DMS53 treated with DMSO at 0.1 percent for 48 hours (cell line): Measurements from ENCODE around the gene FLCN.
"Not testable (repeated sequence)": the region's sequence is repeated elsewhere in the genome, so short reads cannot be mapped to it uniquely, and the experiment has no call there.

ENCODE experiments used
- DNase-seq: peaks from one replicate; lab custom pipeline; 2025; ENCODE audit not compliant: unreplicated experiment; lab: John Stamatoyannopoulos, UW

Gene FLCN

DNA sequence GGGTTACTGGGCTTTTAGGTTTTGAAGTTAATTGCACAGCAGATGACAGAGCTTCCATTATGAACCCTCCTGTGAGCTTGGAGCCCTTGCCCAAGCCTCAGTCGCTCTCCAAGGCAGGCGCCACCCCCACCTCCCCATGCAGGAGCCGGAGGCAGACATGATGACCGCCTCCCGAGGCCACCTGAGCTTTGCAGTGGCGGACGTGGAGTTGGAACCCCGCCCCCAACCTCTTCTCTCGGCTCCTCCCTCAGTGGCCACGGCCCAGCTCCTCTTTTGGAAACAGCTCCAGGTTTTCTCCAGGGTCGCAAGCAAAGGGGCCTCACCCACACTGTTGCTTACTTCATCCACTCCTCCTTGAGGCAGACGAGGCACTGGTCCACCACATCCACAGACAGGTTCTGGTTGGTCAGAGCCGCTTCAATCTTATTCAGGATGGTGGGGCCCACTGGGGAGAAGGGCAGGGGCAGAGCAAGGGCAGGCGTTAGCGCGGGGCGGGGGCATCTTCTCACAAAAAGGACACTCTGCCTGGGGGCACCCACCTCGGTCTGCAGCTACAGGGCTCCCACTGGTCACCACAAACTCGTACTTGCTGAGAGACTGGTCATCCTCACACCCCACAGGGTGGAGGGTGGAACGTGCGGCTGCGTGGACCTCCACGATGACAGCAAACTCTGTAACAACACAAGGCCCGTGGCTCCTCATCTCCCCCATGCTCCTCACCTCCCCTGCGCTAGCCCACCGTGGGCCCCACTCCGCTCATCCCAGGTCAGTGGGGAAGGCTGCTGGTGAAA lies 22.1 kb downstream of the FLCN start:
- no peak for DNase-seq

DNA sequence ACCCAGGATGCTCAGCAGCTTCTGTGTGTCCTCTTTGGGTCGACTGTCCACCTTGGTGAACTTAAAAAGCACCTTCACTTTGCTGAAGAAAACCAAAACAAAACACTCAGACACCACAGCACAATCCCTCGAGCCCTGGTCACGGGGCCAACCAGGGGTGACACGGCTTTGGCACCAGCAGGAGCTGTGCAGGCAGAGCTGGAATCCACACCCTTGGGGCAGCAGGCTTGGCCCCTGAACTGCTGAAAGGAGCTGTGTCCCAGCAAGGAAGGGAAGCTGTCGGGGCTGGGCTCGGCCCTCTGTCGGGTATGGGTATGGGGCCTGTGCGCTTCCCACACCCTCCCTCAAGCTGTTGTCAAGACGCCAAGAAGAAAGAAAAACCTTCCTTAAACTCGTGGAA lies 23.2 kb downstream of the FLCN start:
- DNase-seq, result no peak

GRCh38 chr17:17207998-17208397 lies 29.0 kb downstream of the FLCN start:
- no peak for DNase-seq

DNA sequence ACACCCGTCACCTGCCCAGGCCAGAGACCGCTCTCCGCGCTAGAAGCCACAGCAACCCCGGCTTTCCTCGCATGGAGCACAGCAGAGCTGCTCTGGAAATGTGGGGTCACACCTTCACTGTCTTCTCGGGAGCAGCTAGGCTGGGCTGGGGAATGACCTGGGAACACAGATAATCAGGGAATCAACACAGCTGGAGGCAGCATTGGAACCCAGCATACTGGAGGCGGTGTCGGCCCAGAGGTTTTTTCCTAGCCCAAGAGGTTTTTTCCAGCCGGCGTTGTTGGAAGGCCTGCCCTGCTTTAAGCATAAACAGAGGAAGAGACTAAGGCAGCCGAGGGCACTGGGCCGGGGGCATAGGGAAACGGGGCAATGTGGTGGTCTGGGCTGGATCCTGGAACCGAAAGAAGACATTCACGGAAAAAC lies 30.0 kb downstream of the FLCN start:
- DNase-seq, result no peak

DNA sequence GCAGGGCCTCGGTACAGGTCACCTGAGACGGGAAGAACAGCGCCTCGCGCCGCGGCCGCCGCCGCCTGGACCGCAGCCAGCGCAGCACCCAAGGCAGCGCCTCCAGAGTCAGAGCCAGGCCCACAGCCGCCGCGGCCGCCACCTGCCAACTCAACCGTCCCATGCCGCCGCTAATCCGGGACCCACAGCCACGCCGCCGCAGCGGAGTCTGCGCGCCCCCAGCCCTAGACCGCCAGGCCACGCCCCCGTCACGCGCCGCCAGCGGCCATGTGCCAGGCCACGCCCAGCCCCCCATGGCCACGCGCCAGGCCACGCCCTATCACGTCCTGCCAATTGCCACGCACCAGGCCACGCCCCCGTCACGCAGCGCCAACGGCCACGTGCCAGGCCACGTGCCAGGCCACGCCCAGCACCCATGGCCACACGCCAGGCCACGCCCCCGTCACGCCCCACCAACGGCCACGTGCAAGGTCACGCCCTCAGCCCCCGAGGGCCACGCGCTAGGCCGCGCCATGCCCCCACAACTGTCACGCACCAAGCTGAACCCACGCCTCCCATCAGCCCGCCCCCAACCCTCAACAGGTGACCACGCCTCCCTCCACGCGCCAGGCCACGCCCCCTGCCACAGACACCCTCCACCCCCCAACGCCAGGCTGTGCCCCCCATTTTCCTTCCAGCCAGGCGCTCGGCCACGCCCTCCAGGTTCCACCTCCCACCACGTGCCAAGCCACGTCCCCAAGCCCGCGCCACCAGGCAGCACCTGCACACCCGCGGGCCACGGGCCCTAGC lies 30.6 kb downstream of the FLCN start, which contains the start of gene PLD6:
PLD6 (minus strand) TSS at position 210 of the 789 bp plus-strand sequence; CDS start at position 163, 47 bp downstream.
- DNase-seq, result peak; percentile 41

DNA sequence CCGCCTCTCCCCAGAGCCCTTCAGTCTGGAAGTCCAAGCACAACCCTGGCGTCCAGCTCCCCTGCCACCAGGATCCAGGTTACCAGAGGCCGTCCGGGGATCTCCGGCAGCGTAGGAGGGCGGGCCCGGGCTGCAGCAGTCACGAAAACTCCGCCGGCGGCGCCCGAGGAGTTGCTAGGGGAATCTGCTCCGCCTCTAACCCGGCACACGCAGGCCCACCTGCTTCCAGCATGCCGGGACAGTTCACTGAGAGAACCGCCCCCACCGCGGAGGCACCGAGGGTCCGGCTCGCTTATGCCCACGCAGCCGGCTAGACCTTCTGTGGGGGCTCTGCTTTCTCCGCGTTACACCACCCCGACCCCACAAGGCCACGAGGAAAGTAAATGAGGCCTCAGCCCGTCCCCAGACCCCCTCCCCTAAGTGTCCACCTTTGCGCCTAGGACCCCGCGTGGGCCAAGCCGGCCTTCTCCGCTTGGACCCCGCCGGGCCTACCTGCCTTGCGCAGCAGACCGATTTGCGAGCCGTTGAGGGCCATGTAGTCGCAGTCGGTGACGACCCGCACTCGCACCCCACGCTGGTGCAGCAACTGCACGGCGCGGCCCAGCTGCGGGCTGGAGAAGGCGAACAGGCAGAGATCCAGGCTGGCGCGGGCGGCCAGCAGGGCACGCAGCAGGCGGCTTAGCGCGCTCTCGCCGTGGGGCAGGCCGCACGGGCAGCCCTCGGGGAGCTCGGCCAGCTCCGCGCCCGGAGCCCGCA lies 31.4 kb downstream of the FLCN start:
- peak; percentile 32 for DNase-seq

DNA sequence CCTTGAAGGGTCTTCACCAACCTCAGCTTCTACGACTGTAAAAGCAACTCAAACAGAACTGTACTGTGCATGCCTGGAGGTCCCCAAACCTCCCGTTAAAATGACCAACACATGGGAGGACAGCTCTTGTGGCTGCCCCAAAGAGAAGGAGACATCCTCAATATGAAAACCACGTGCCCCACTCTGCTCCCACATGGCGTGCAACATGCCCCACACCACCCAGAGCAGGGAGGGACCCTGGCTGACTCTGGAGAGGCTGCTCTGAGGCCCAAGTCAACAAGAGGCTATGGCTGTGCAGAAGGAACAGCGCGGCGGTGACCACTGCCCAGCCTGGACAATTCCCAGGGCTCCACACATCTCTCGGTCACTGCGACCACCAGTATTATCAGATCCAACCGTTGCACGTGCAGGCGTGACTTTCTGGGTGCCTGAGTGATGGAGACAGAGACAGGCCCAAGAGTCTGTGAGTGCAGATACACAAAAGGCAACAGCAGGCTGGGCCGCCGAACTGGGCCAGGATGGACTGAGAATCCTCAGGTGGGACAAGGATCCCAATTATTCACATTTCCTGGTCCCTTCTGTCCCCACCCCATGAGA lies 32.2 kb downstream of the FLCN start:
- no peak for DNase-seq

DNA sequence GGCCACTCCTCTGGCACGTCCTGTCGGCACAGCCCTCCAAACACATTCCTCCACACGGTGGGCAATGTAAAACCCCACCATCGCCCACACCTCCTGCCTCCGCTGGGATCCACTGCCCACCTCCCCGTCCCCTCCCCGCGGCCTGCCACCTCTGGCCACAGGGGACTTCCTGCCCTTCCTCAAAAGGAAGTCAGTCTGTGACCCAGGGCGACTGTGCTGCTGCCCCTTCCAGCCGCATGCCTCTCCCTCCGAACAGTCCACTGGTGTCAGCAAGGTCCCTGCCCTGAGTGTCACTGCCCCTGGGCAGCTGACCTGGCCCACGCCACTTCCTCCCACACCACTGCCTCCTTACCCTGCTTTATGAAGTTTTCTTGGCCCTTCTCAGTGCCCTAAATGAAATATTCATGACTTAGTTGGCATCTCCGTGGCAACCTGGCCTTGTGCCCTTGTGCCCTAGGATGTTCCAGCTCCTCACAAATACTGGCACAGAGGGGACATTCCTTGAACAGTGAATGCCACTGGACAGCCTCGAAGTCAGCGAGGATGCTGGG lies 32.9 kb downstream of the FLCN start:
- no peak for DNase-seq

DNA sequence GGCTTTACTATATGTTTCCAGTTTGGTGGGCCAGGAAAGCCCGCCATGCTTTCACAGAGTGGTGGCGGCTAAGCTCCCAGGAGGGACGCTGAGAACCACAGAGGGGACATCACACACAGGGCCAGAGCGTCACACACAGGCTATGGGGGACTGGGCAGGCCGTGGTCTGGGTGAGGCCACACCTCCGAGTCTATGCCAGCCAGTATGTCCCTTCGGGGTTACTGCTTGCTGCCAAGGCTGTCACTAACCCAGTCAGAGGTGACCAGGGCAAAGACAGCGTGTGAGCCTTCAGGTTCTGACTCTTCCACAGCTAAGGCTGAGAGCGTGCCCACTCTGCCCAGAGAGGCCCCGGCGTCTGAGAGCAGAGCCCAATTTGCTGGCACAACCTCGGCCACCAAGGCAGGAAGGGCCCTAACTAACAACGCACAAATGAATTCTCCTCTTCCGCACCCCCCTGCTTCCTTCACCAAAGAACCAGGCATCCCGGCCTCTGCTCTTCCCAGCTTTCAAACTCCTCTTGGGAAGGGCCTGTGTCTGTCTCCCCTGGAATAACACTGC lies 33.7 kb downstream of the FLCN start:
- no peak for DNase-seq

DNA sequence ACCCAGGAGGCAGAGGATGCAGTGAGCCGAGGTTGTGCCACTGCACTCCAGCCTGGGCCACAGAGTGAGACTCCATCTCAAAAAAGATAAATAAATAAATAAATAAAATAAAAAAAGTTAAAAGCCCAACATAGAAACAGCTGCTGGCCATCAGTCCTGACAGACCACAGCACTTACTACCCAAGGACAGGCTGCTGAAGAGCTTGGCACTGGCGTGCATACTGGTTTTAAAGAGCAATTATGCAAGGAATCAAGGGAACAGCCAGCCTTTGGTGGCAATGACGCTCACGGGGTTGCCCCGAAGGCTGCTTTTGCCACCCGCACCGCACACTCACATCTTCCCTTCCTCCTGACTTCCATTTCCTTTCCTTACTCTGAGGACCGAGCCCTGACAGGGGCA lies 35.1 kb downstream of the FLCN start:
- DNase-seq, result no peak

- DNase-seq, result no peak
Measured at GRCh38 chr17:17201271-17201670, 35.7 kb downstream of the FLCN start.

GRCh38 chr17:17200831-17201230 lies 36.1 kb downstream of the FLCN start:
- no peak for DNase-seq

DNA sequence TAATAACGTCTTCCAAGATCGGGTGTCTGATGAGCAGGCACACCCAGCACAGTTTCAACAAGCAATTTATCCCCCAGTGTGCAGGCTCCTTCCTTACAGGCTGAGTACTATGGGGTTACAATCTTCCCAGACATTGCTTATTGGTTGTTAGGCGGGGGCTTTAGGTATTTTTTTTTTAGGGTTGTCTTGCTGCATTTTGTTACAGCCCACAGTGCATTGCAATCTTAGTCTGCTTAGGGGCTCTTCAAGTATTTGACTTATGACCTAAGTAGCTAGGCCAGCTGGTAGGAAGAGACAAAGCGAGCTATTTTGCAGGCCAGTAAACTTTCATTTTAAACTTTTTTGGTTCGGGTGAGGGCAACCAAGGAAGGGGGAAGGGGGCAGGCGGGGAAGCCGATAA lies 36.7 kb downstream of the FLCN start:
- no peak for DNase-seq

GRCh38 chr17:17198281-17198680 lies 38.7 kb downstream of the FLCN start:
- no peak for DNase-seq

DNA sequence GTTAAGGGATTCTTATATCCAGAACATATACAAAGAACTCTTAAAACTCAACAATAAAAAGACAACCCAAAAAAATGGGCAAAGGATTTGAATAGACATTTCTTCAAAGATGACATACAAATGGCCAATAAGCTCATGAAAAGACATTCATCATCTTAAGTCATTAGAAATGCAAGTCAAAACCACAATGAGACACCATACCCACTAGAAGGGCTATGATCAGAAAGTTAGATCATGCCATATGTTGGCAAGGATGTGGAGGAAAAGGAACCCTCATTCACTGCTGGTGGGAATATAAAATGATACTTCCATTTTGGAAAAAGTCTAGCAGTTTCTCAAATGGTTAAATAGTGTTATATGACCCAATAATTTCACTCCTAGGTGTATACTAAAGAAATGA lies 40.2 kb downstream of the FLCN start:
- DNase-seq, result no peak

GRCh38 chr17:17195466-17195865 lies 41.5 kb downstream of the FLCN start:
- DNase-seq, result not testable (repeated sequence)

GRCh38 chr17:17191961-17192381 lies 45.0 kb downstream of the FLCN start:
- no peak for DNase-seq

- no peak for DNase-seq
Measured at GRCh38 chr17:17191346-17191792, 45.6 kb downstream of the FLCN start.

GRCh38 chr17:17190188-17190587 lies 46.8 kb downstream of the FLCN start:
- no peak for DNase-seq

- DNase-seq, result no peak
Measured at GRCh38 chr17:17189559-17189958, 47.4 kb downstream of the FLCN start.
